GM19324 (cell line): ENCODE data around the gene ACADVL.
"Not testable (repeated sequence)": the region's sequence is repeated elsewhere in the genome, so short reads cannot be mapped to it uniquely, and the experiment has no call there.

Experiments used
- ATAC-seq: cut with Tn5 transposase; IDR thresholded peaks from one replicate; pipeline ENCODE4 v1.9.1; 2021; ENCODE audit warnings: mild to moderate bottlenecking, moderate library complexity; ENCODE audit not compliant: unreplicated experiment, low FRiP score

Gene ACADVL

DNA sequence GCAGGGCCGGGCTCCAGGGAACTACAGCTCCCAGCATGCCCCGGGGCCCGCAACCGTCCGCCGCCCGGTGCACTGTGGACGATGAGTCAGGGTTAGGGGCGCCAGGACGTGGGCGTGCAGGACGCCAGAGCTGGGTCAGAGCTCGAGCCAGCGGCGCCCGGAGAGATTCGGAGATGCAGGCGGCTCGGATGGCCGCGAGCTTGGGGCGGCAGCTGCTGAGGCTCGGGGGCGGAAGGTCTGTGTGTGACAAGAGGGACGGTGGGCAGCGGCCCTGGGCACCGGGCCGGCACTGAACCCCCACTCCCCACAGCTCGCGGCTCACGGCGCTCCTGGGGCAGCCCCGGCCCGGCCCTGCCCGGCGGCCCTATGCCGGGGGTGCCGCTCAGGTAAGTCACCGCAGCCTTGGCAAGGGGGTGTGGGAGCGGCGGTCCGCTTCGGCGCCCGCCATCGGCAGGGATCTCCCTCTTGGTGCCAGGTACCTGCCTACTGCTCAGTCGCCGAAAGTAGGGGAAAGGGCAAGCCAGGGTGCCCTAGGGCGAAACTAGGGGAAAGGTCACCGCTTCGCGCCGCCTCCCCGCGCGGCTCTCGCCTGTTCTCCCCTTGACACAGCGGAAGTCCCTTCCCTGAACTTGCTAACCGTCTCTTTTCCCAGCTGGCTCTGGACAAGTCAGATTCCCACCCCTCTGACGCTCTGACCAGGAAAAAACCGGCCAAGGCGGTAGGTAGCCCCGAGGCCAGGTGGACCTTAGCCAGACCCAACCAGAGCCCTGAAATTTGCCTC lies at the start of gene ACADVL, which contains the start of gene DLG4:
ACADVL (plus strand) TSS at position 127 of the 781 bp plus-strand sequence; CDS start at position 174, 47 bp downstream.
DLG4 (minus strand) TSS at position 25 of the 781 bp plus-strand sequence.
- ATAC-seq: peak; percentile 47

DNA sequence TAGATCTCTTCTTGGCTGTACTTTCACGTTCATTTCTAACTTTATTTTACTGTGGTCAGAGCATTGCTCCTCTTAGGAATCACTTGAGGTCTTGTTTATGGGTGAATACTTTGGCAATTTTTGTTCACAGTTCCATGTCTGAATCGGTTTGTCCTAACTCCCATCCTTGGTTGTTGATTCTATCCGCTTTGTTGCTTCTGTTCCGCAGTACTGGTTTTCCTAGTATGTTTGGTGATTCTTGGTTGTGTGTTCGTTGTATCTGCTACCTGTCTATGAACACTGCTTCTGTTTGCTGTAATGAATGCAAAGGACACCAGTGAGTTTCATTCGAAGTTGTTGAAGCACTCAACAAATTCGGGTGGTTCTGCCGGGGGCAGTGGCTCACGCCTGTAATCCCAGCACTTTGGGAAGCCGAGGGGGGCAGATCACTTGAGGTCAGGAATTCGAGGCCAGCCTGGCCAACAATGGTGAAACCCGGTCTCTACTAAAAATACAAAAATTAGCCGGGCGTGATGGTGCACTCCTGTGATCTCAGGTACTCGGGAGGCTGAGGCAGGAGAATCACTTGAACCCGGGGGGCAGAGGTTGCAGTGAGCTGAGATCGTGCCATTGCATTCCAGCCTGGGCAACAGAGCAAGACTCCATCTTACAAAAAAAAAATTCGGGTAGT lies 47.1 kb upstream of the ACADVL start:
- not testable (repeated sequence) for ATAC-seq

DNA sequence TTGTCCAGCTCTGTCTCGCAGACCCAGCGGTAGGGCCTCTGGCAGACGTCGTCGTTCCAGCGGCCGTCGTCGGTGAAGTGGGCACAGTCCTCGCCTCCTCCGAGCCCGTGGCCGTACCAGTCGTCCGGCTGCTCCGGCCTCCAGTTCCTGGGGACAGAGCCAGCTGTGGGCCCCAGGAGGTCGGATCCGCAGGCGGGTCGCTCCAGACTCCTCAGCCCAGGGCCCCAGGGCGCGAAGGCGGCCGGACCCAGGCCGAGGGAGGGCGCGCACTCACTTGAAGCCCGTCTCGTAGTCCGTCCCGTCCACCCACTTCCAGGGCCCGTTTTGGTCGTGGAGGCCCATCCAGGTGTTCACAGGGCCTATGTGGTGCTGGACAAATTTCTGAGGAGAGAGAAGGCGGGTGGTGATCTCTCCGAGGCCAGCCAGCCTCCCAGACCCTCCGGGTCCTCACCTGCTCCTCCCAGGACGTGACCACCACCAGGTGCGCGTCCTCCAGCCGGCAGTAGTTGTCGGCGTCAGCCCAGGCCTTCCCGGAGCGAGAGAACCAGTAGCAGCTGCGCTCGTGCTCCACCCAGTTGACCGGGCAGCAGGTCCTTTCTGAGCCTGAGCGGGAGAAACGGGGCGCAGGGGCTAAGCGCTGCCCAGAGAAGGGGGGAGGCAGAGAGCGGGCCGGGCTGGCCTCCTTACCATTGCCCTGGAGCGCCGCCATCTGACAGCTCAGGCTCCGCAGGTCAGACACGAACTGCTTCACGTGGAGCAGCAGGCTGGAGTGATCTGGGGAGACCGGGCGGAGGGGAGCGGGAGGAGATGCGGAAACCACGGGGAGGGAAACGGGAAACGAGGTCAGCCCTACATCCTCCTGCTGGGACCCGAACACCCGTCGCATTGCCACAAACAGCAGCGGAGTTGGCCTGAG lies 45.8 kb upstream of the ACADVL start:
- ATAC-seq: no peak

DNA sequence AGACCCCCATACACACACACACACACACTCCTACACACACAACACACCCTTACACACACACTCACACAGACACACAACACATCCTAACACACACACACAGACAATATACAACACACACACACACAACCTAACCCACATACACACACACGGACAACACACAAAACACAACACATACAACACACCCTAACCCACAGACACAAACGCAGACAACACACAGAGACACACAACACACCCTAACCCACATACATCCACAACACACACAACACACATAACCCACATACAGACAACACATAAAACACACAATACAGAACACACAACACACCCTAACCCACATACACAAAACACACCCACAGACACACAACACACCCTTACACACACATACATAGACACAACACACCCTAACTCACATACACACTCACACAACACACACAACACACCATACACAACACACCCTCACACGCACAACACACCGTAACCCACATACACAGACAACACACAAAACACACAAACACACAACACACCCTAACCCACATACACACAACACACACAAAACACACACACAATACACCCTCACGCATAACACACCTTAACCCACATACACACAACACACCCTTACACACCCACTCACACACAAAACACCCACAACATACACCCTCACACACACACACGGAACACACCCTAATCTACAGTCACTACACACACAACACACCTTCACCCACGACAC lies 45.0 kb upstream of the ACADVL start:
- no peak for ATAC-seq

DNA sequence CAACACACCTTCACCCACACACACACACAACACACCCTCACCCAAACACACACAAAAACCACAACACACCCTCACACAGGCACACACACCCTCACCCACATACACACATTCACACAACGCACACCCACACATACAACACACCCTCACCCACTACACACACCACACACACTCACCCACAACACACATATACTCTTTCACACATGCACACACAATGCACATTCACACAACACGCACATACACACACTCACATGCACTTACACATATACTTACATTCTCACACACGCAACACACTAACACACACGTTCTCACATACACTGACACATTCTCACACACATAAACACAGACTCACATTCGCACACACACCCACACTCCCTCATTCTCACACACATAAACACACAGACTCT lies 44.4 kb upstream of the ACADVL start:
- no peak for ATAC-seq

DNA sequence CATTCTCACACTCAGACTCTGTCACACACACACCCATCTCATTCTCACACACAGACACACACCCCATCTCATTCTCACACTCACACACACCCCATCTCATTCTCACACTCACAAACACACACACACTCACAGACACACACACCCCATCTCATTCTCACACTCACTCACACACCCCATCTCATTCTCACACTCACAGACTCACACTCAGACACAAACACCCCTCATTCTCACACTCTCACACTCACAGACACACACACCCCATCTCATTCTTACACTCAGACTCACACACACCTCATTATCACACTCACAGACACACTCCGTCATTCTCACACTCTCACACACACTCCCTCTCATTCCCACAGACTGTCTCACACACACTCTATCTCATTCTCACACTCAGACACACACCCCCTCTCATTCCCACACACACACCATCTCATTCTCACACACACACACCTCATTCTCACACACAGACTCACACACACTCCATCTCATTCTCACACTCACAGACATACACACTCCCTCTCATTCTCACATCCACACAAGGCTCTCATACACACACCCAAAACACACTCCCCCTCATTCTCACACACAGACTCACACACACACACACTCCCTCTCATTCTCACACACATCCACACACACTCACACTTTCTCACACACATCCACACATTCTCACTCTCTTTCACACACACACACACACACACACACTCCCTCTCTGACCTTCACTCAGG lies 43.5 kb upstream of the ACADVL start:
- ATAC-seq: no peak

DNA sequence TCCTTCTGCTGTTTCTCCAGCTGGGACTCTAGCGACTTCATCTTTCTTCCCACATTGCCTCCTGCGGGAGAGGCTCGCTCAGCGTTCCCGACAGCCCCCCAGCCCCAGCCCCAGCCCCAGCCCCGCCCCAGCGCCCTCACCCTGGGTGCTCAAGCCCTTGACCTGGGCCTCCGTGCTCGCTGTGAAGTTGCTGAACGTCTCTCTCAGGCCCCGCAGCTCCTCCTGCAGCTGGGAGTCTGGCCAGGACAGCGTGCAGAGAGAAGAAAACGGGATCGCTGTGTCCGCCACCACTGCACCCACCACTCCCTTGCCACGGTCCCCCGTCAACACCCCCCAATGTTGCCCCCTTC lies 42.9 kb upstream of the ACADVL start:
- no peak for ATAC-seq

DNA sequence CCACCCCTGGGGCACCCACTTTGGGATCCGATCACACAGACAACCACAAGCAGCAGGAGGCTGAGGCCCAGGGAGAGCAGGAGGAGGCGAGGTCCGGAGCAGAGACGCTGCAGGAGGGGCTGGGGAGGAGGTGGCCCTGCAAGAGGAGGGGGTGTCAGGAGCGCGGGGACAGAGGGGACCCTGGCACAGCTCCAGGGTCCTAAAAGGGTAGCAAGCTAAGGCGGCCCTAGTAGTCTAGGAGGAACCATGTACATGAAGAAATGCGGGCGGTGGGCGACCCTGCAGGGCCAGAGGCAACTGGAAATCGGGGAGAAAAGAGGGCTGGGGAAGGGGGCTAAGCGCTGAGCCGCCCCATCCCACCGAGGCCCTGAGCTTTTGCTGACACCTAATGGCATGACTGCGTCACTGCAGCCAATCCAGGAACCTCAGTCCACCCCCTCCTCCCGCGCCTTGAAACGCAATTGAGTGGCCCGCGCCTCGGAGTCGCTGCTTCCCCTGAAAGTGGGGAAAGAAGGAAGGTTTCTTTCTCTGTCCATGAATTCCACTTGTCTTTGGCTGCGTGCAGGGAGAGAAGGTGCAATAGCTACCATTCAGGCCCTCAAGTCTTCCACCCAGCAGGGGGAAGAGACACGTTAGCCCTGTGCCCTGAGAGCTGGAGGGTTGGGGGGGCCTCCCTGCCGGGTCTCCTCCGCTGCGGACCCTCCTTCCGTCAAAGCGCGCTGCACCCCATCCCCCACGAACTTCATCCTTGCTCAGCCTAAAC lies 42.4 kb upstream of the ACADVL start:
- ATAC-seq: no peak

DNA sequence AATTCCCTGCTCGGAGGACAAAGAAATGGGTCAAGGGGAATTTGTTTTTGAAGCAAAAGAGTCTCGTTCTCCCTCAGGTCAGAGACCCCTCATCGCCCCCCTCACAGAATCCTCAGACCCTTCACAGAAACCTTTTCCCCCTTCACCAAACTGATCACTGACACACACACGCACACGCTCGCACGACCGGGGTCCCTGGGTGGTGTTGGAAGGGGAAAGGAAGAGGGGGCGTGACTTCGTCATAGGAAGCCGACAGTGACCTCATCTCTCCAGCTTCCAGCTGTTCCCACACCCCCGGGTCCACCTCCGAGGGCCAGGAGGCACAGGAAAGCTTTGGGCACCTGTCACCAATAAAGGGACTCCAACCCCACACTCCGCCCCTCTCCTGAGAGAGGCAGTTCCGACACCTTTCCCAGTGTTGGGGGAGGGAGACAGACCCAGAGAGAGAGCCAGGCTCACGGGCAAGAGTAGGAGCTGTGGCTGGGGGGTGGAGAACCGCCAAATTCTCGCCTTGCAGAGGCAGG lies 41.7 kb upstream of the ACADVL start:
- ATAC-seq: no peak

DNA sequence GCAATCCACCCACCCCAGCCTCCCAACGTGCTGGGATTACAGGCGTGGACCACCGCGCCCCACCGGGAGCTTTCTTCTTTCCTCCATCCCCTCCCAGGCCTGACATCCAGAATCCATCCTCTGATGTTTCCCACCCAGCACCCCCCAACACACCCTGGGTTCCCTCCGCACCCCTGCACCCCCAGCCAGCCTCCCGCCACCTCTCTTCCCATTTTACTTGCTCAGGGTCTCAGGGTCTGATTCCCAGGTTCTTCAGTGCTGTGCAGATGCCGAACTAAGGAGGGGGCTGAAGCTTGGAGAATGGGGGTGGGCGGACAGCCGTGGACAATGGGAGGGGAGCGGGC lies 40.8 kb upstream of the ACADVL start:
- ATAC-seq: no peak

DNA sequence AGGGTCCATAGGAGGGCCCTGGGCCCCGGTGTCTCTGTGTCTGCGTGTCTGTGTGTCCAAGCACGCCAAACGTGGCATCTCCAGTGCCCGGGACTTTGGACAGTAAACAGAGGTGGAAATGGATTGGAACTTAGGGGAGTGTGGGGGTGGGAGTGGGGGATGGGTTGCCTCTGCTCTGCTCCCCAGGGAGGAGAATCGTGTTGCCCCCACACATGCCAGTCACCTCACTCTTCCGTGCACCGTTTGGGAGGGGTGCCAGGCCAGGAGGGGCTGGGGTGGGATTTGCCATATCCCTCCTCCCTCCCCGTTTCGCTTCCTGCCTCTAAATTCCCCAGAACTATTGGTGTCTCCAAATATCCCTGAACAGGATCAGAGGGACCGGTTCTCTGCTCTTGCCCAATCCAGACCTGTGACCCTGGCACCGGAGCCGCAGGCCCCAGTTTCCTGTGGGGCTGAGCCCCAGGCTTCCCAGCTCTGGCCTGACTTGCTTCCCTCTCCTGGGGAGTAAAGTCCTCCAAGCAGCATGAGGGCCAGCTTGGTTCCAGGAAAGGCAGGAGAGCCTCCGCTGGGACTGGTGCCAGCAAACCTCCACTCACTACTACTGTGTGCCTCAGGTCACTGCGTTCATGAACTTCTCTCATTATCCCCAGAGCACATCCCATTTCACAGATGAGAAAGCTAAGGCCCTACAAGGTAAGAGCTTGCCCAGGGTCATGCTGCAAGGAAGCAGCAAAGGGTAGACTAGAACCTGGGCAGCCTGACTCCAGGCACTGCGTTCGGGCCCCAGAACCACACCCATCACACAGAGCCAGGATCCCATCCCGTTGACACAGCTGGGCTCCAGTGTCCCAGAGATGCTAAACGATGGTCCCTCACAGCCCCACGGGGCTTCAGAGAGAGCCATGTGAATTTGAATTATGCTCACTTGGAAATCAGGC lies 40.2 kb upstream of the ACADVL start, which contains the start of gene ASGR1:
ASGR1 (minus strand) TSS at position 54 of the 938 bp plus-strand sequence. CDS start 807 bp downstream, outside the sequence.
- ATAC-seq: no peak

DNA sequence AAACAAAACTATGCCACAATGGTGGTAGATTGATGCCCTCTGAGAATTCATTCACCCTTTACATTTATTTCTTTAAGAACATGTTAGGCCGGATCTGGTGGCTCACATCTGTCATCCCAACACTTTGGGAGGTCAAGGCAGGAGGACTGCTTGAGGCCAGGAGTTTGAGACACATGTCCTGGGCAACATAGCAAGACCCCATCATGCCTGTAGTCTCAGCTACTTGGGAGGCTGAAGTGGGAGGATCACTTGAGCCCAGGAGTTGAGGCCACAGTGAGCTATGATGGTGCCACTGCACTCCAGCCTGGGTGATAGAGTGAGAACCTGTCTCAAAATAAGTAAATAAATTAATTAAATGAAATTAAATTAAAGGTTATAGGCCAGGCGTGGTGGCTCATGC lies 37.6 kb upstream of the ACADVL start:
- not testable (repeated sequence) for ATAC-seq

DNA sequence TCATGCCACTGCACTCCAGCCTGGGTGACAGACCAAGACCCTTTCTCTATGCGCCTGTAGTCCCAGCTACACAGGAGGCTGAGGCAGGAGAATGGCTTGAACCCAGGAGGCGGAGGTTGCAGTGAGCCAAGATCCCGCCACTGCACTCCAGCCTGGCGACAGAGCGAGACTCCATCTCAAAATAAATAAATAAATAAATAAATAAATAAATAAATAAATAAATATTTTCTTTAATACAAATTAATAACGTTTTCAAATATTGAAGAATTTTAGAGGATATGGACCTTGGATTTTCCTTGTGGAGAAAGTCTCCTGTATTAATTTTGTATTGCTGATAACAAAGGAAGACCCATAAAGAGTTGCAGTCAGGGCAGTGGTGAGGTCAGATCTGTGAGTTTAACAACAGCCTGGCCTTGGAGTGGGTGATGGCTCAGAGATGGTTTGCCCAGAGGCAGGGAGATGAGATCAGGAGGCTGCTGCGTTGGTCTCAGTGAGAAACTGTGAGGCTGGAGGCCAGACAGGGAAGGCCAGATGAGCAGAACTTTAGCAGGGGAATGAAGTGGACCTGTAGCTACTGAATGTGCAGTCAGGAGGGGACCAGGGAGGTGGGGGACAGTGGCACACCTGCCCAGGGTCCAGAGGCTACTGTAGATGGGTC lies 36.2 kb upstream of the ACADVL start:
- ATAC-seq: no peak

DNA sequence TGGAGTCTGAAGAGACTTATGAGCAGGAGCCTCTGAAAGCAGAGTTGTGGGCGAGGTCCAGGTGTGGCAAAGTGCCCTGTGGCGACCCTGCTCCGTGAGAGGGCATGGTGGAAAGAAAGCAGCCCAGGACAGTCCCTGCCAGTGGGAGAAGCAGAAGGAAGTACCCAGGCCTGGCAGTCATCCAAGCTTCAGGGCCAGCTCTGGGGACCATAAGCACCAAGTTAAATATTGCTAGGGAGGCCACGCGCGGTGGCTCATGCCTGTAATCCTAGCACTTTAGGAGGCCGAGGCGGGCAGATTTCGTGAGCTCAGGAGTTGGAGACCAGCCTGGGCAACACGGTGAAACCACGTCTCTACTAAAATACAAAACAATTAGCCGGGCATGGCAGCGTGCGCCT lies 35.6 kb upstream of the ACADVL start:
- ATAC-seq: no peak

DNA sequence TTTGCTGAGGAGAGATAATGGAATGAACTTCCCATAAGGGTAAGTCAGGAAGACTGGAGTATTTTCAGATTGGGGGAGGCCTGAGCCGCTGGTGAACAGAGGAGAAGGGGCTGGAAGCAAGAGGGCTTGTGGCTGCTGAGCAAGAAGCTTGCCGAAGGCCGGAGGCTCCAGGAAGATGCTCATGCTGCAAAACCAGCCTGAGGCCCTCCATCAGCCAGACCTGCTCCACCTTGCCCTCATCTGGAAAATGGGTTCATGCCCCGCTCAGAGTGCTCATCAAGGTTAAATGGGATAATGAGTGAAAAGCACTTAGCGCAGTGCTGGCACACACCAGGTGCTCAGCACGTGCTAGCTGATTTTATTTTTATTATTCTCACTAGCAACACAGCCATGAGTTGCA lies 35.1 kb upstream of the ACADVL start:
- ATAC-seq: no peak

DNA sequence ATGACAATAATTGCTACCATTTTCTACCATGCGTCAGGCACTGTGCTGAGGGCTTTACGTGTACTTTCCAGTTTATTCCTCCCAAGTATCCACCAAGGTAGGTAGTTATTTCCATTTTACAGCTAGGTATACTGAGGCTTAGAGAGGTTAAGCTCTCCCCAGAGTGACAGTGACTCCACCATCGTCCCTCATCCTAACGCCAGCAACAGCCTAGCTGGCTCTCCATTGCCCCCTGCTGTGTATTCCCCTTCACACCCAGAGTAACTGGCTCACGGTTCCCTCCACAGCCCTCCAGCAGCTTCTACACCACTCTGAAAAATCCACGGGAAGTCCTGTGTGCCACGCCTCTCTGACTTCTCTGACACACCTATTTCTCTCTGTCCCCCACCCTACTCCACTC lies 33.5 kb upstream of the ACADVL start:
- ATAC-seq: no peak

DNA sequence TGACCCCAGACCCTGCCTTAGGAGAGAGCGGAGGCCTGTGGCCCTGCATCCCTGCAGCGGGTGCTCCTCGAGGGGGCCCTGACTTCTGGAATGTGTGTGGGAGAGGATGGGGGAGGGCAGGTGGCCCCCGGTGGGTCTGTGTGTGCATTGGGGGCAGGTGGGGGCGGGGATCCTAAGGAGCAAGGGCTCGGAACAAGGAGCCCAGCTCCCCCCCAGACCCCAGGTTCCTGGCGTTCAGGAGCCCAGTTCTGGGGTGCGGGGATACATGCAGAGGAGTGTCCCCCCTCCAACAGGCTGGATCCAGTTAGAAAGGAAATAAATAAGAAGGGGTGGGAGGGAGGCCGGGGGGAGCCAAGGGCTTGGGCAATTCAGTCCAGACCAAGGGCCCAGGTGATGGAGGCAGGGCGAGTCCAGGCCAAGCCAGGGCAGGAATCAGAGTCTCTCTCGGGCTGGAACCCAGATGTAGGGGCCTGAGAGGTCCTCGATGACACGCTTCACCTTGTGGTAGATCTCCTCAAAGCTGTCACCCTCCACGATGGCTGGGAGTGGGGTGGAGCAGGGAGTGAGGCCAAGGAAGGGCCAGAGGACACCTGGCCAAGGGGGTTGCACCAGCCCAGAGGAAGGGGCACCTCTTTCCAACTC lies 29.3 kb upstream of the ACADVL start:
- ATAC-seq: no peak
